HG02623 (cell line): Measurements from ENCODE around the gene GRP.

ENCODE experiments used
- ATAC-seq: cut with Tn5 transposase; IDR thresholded peaks from one replicate; pipeline ENCODE4 v1.9.1; 2021; ENCODE audit warnings: moderate library complexity; ENCODE audit not compliant: unreplicated experiment

GRP gene

GRCh38 chr18:59219672-59220163, at the start of gene GRP:
Gene GRP (plus strand): TSS chr18:59220158. CDS start chr18:59220266, 108 bp downstream.
- ATAC-seq = no peak

GRCh38 chr18:59172664-59173249, 47.2 kb upstream of the GRP start:
- no peak for ATAC-seq

GRCh38 chr18:59177485-59177884, 42.5 kb upstream of the GRP start:
- ATAC-seq = no peak

- ATAC-seq = no peak
Measured at GRCh38 chr18:59180150-59180845, 39.7 kb upstream of the GRP start.

GRCh38 chr18:59182673-59183072, 37.3 kb upstream of the GRP start:
- no peak for ATAC-seq

- no peak for ATAC-seq
Measured at GRCh38 chr18:59189008-59189407, 30.9 kb upstream of the GRP start.

- ATAC-seq = no peak
Measured at GRCh38 chr18:59189746-59190145, 30.2 kb upstream of the GRP start.

GRCh38 chr18:59196161-59196725, 23.7 kb upstream of the GRP start:
- no peak for ATAC-seq

GRCh38 chr18:59197636-59198035, 22.3 kb upstream of the GRP start:
- ATAC-seq = no peak

GRCh38 chr18:59198215-59198614, 21.7 kb upstream of the GRP start:
- ATAC-seq = no peak

GRCh38 chr18:59200787-59201186, 19.2 kb upstream of the GRP start:
- ATAC-seq = no peak

GRCh38 chr18:59202258-59202820, 17.6 kb upstream of the GRP start:
- ATAC-seq = no peak

GRCh38 chr18:59207506-59207905, 12.5 kb upstream of the GRP start:
- no peak for ATAC-seq

- no peak for ATAC-seq
Measured at GRCh38 chr18:59208602-59209125, 11.3 kb upstream of the GRP start.

GRCh38 chr18:59210299-59210698, 9.7 kb upstream of the GRP start:
- ATAC-seq = no peak

- no peak for ATAC-seq
Measured at GRCh38 chr18:59211629-59212028, 8.3 kb upstream of the GRP start.

- no peak for ATAC-seq
Measured at GRCh38 chr18:59218018-59218417, 1.9 kb upstream of the GRP start.

GRCh38 chr18:59220164-59220783, 316 bp downstream of the GRP start:
- ATAC-seq = no peak

GRCh38 chr18:59220784-59221765, 1.1 kb downstream of the GRP start:
- no peak for ATAC-seq

GRCh38 chr18:59222341-59222740, 2.4 kb downstream of the GRP start:
- no peak for ATAC-seq
